Activated CD8-positive, alpha-beta memory T cell treated with anti-CD3 and anti-CD28 coated beads, Interleukin-2, amount 50 U/mL, for 24 hours (primary cell): ENCODE measurements around the gene DNAJC4.
"Not testable (repeated sequence)": the region's sequence is repeated elsewhere in the genome, so short reads cannot be mapped to it uniquely, and the experiment has no call there.

ENCODE experiments used
- DNase-seq: peaks from one replicate; pipeline ENCODE4 v3.0.0-alpha.2; 2020; ENCODE audit errors: extremely low read depth

DNAJC4 gene

GRCh38 chr11:64245797-64246620 lies 15.7 kb downstream of the DNAJC4 start:
- no peak for DNase-seq

DNA sequence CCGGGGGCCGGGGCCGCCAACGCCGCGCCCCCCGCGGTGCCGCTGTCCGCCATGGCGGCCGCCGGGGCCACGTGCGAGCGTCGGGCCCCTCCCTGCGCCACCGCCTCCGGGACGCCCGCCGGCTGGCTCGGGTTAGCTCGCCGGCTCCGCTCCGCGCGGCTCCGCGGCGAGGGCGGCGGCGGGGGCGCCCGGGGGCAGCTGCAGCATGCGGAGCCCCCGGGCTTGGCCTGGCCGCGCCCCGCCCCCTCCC lies 16.2 kb downstream of the DNAJC4 start:
- DNase-seq = not testable (repeated sequence)

DNA sequence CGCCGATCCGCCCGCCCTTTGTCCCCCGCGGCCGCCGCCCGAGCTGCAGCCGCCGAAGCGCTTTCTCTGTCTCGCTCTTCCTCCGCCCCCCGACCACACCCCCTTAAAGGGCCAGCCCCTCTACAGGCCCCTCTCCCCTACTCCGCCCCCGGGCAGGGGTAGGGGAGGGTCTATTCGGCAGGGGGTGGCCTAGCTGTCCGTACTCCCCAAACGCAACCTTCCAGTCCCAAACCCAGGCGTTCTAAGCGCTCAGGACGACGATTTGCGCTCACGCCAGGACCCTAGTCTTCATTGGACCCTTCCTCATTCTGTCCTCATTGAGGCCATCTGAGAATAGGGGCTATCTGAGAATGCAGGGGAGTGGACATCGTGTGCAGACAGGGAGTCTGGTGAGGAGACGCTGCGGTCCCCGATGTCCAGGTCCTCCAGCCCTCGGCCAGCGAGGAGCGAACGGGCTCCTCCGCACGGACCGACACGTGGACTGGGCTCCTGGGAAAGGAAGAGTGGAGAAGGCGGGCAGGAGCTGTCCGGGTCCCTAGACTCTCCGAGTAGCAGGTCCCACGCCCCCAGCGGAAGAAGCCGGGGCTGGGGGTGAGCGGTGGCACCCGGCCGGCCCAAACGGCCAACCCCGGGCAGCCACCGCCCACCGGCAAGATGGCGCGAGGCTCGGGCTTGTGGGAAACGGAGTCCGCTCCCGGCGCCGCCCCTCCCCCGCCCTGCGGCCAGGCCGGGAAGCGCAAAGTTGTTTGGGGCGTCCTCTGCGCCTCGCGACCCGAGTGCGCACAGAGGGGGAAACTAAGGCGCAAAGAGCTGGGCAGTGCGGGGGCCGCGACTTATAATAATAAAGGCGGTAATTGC lies 16.8 kb downstream of the DNAJC4 start, which contains the start of gene PPP1R14B:
PPP1R14B (minus strand) TSS at position 73 of the 858 bp plus-strand sequence. CDS start 270 bp downstream, outside the sequence.
- no peak for DNase-seq

DNA sequence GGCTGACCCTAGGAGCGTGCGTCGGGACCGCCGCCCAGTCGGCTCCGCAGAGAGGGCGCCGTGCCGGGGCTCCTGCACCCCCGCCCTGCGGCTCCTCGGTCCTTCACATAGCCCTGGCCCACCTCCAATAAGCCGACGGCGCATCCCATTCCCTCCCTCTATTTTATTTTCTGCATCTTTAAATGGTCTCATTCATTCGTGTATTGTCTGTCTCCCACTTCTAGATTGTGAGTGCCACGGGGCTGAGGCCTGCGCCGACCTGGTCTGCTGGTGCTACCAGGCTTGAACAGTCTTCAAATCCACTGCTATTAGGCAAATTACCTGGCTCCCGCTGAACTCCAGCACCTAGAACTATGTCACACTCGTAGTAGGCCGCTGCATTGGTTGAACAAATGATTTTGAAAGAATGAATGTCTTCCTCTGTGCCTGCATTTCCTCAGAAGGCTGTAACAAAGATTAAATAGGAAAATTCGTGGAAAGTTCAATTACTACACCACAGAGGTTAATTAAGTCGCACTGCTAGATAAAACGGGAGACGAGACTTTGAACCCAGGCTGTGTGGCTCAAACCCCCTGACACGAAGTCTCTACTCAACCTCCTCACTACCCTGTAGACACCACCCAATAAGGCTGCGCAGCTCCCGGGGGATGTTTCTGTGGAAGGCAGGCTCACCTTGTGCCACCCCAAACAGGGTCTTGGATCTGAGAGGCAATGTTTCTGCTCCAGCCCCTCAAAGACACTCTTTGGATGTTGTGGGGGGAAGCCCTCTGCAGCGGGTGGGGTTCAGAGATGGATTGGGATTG lies 17.6 kb downstream of the DNAJC4 start:
- DNase-seq = no peak

DNA sequence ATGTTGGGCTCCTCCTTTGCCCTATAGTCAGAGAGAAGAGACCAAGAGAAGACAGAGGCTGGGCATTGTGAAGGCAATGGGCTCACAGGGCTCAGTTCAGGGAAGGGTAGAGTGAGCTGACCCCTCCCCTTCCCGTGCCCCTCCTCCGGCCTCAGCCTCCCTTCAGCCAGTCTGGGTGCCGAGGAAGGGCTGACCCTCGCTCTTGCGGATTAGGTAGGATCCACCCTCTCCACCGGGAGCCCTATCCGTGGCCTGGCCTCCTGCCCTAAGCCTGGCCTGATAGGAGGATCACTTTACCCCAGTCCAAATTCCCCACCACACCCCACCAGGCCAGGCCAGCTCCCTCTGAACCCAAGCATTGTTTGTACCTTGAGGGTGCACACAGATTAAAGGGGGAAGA lies 18.2 kb downstream of the DNAJC4 start:
- no peak for DNase-seq

GRCh38 chr11:64249038-64249437 lies 18.7 kb downstream of the DNAJC4 start:
- no peak for DNase-seq

DNA sequence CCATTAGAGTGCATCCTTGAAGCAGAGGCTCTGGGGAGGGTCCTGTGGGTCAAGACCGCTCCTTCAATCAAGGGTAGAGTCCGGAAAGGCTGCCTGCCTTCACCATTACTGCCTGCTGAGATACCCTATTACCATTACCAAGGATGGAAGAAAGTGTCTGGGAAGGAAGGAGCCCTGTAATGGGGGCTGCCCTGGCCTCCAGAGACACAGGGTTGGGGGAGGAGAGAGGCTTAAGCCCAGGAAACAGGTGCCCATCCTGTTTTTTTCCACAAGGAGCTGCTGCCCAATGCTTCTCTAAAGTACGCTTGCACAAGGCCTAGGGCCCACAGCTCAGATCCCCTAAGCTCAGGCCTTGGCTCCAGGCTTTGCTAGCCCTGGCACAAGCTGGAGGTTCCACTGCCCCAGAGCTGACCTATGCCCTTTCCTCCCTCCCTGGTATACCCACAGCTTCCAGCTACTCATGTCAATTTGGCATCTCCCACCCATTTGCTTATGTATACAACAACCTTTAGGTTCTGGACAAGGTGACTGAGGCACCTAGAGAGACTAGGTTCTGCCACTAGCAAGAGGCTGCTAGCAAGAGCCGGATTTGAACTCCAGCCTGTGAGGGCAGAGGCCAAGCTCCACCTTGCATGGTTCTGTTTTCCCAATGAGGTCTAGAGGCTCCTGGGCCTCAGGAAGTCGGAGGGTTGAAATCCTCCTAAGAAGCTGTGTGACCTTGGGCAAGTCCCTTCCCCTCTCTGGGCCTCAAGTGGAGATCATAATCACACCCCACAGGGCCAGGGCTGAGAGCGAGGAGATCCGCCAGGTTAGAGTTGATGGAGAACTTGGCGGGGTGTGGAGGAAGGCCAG lies 19.4 kb downstream of the DNAJC4 start:
- DNase-seq = no peak

GRCh38 chr11:64250415-64251015 lies 20.2 kb downstream of the DNAJC4 start:
- no peak for DNase-seq

GRCh38 chr11:64251016-64251752 lies 20.8 kb downstream of the DNAJC4 start, which contains the start of gene PLCB3:
Gene PLCB3, plus strand, starts transcription at chr11:64251530. Its CDS starts 120 bp downstream, at chr11:64251650.
- DNase-seq = no peak

DNA sequence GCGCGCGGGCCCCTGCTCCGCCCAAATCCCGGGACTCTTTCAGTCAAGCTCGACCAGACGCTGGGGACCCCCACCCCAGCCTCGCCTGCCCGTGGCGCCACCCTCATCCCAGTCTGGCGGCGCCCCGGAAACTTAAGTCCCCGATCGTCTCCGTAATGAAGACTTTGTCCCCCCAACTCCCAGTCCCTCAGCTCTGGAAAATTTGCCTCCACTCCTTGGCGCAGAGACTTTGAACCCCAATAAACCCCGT lies 21.3 kb downstream of the DNAJC4 start:
- DNase-seq = no peak

DNA sequence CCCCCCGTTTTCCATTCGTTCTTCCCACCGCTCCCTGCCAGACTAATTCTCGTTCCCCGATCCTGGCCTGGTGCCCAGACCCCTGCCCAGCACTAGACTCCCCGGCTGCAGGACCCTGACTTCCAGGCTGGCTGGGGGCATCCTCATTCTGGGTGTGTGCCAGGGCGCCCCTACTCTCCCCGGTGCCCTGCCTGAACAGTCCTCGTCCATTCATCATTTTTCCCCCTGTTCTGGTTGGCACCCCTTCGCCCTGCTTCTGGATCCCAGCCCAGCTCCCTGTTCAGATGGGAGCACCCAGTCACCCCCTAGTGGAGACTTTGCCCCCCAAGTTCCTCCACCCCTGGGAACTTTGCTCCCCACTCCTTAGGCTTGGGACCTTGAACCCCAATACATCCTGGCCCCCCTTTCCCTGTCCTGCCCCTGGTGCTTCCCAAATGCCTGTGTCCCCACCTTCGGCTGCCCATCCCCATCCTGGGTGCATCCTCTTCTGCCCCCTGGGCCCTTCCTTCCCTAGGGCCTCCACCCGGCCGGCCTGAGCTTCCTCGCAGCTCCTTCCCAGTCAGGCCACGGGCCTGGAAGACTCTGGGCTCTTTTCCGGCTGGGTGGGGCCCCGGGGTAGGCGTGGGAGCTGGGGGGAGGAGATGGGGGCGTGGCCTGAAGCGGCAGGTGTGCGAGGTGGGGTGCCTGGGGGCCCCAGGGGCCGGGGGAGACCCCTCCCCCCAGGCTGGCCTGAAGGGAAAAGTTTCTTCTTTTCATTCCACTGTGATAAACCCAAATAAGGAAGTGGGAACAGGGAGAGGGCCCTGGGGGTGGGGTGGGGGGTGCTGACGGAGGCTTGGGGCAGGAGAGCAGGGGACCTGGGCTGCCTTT lies 21.9 kb downstream of the DNAJC4 start:
- DNase-seq = no peak

DNA sequence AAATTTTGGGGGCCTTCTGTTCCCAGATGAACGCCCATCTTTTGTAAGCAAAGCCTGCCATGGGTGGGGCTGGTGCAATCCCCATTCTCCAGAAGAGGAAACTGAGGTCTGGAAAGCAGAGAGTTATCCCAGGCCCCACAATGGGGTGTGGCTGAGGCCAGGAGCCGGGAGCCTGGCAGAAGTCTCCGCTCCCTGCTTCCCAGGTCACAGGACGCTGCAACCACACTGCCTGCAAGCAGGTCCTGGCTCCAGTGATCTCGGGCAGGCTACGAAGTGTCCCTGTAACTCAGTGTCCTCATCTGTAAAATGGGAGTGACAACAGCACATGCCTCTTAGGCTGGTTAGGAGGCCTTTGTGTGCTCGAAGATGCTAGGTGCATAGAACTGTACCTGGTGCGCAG lies 22.7 kb downstream of the DNAJC4 start:
- DNase-seq = no peak

- no peak for DNase-seq
Observed at GRCh38 chr11:64253481-64253880, 23.1 kb downstream of the DNAJC4 start.

- DNase-seq = no peak
Observed at GRCh38 chr11:64254326-64254725, 24.0 kb downstream of the DNAJC4 start.

GRCh38 chr11:64255135-64256128 lies 25.1 kb downstream of the DNAJC4 start:
- no peak for DNase-seq

DNA sequence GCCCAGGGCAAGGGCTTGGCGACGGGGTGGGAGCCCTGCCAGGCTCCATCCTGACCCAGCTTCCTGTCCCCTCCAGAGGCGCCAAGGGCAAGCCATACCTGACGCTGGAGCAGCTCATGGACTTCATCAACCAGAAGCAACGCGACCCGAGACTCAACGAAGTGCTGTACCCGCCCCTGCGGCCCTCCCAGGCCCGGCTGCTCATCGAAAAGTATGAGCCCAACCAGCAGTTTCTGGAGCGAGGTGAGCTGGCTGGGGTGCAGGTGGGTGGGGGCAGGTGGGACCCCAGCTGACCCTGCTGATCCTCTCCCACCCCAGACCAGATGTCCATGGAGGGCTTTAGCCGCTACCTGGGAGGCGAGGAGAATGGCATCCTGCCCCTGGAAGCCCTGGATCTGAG lies 26.0 kb downstream of the DNAJC4 start:
- DNase-seq = no peak

GRCh38 chr11:64258356-64258755 lies 28.0 kb downstream of the DNAJC4 start:
- no peak for DNase-seq

- no peak for DNase-seq
Observed at GRCh38 chr11:64258946-64259532, 28.7 kb downstream of the DNAJC4 start.
